Keratinocyte (primary cell): ENCODE data around the gene UBE2D3. TPM values are rescaled to one million over a fixed set of nuclear protein-coding genes. Genes with fewer than 3 reads are reported as not detected.

Experiments
- DNase-seq: peaks from one replicate; pipeline ENCODE4 v3.0.0-alpha.2; 2011; ENCODE audit warnings: low read depth, missing footprints, low spot score
- FAIRE-seq: peaks from 2 replicates; lab custom pipeline; 2011; peaks lifted over from hg19 to GRCh38; lab: Jason Lieb, UNC
- H2AFZ ChIP-seq: 2 replicates; pipeline ENCODE4 v1.6.0; 2012; ENCODE audit warnings: low read length, control low read depth, inconsistent platforms; ENCODE audit not compliant: control insufficient read depth
- H3K27ac ChIP-seq: 2 replicates; pipeline ENCODE4 v1.5.1; 2011; ENCODE audit warnings: low read length; ENCODE audit not compliant: control insufficient read depth, insufficient read depth
- H3K27me3 ChIP-seq: 3 replicates; pipeline ENCODE4 v1.6.0; 2011; ENCODE audit warnings: low read length; ENCODE audit not compliant: control insufficient read depth, insufficient read depth; ENCODE audit errors: extremely low read depth
- H3K36me3 ChIP-seq, 2 experiments: 2 replicates in 1 of 2; 3 replicates in 1 of 2; pipeline ENCODE4 v1.5.1; 2011; ENCODE audit warnings: low read length in 2 of 2, mild to moderate bottlenecking in 1 of 2; ENCODE audit not compliant: control insufficient read depth in 2 of 2, insufficient read depth in 2 of 2; ENCODE audit errors: extremely low read depth in 1 of 2
- H3K4me1 ChIP-seq: 3 replicates; pipeline ENCODE4 v1.5.1; 2011; ENCODE audit warnings: low read length; ENCODE audit not compliant: control insufficient read depth, insufficient read depth; ENCODE audit errors: extremely low read depth
- H3K4me2 ChIP-seq: 3 replicates; pipeline ENCODE4 v1.6.0; 2011; ENCODE audit warnings: low read depth, low read length; ENCODE audit not compliant: control insufficient read depth, insufficient read depth; ENCODE audit errors: extremely low read depth
- H3K4me3 ChIP-seq, 3 experiments: fragments of 200-600 bp in 1 of 3; sonication (generic) in 1 of 3; 2 replicates in 2 of 3; 3 replicates in 1 of 3; pipeline ENCODE4 v1.5.1; 2011 to 2016; ENCODE audit warnings: low read length in 3 of 3, mild to moderate bottlenecking in 3 of 3, control low read depth in 2 of 3, inconsistent platforms in 1 of 3, low read depth in 1 of 3, mixed read lengths in 1 of 3, mixed run types in 1 of 3, moderate library complexity in 1 of 3; ENCODE audit not compliant: control insufficient read depth in 2 of 3, insufficient read depth in 2 of 3; ENCODE audit errors: extremely low read depth in 1 of 3
- H3K79me2 ChIP-seq: 2 replicates; pipeline ENCODE4 v1.6.0; 2012; ENCODE audit warnings: low read length; ENCODE audit not compliant: control insufficient read depth, insufficient read depth
- H3K9ac ChIP-seq: 3 replicates; pipeline ENCODE4 v1.6.0; 2011; ENCODE audit warnings: low read length; ENCODE audit not compliant: control insufficient read depth, insufficient read depth; ENCODE audit errors: extremely low read depth
- H3K9me1 ChIP-seq: 3 replicates; pipeline ENCODE4 v1.6.0; 2011; ENCODE audit warnings: low read length; ENCODE audit not compliant: control insufficient read depth, insufficient read depth; ENCODE audit errors: extremely low read depth
- H3K9me3 ChIP-seq: 2 replicates; pipeline ENCODE4 v1.5.1; 2012; ENCODE audit warnings: low read depth, low read length; ENCODE audit not compliant: control insufficient read depth
- H4K20me1 ChIP-seq: 3 replicates; pipeline ENCODE4 v1.6.0; 2011; ENCODE audit warnings: low read length; ENCODE audit not compliant: control insufficient read depth, insufficient read depth; ENCODE audit errors: extremely low read depth
- EZH2 ChIP-seq: IDR thresholded peaks from one replicate; pipeline ENCODE4 v1.6.1; 2012; ENCODE audit warnings: inconsistent platforms, mild to moderate bottlenecking, low read length, moderate library complexity
- dilution Hi-C: fragments of 300-500 bp; cut with MboI; formaldehyde crosslinking; loops from one replicate; pipeline ENCODE4 v1.7.0; 2020; ENCODE audit warnings: low sequenced_read_pairs; ENCODE audit not compliant: extremely low pct_ligation_motif_present
- polyA plus RNA-seq, 5 experiments: library from polyadenylated mRNA; depleted of rRNA in 3 of 5; stranded (reverse) in 3 of 5; stranded (forward) in 1 of 5; unstranded in 1 of 5; fragments of >200 nt; gene quantifications; 1 replicate in 1 of 5; 2 replicates in 3 of 5; 3 replicates in 1 of 5; pipeline versions ENCODE4 v1.2.1 to v1.2.3, GENCODE V29; 2011 to 2012; ENCODE audit warnings: missing spikeins in 2 of 5, low read depth in 1 of 5, low replicate concordance in 1 of 5
- TF ChIP-seq, protein P1 (sequence below), 3 experiments: IDR thresholded peaks in 1 of 3; conservative IDR thresholded peaks in 1 of 3; optimal IDR thresholded peaks in 1 of 3; 2 replicates in 2 of 3; 3 replicates in 1 of 3; pipeline versions ENCODE3 to v1.5.1; 2011; ENCODE audit warnings: low read length in 3 of 3, mild to moderate bottlenecking in 3 of 3, moderate library complexity in 2 of 3, control low read depth in 1 of 3, inconsistent platforms in 1 of 3; ENCODE audit not compliant: insufficient read depth in 2 of 3; ENCODE audit errors: extremely low read depth in 1 of 3

UBE2D3 gene
- polyA plus RNA-seq, 1 donor (not counting 4 experiments of a cell fraction or from before 2014, with no cell fraction given), result 567 TPM

DNA sequence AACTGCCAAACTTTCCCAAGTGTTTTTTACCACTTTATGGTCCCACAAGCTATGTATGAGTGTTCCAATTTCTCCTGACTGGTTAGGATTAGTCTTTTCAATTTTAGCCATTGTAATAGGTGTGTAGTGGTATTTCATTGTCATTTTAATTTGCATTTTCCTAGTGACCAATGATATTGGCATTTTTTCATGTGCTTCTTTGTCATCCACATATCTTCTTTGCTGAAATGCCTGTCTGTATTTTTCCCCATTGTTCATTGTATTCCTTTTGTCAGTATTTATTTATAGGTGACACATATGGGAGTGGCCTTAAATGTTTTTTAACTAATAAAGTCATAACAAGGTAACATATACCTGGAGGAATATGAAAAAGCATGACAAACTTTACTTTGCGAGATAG lies 9.2 kb upstream of the UBE2D3 start:
- FAIRE-seq (peak; percentile 36), DNase-seq (no peak)
- H3K79me2 ChIP-seq, result no peaks in the 10 kb centered on the region
- no peak overlapping the region for H3K4me3 ChIP-seq
- dilution Hi-C loops, result no loop called here
- H3K9me1 ChIP-seq, result no peaks in the 10 kb centered on the region
- H3K9ac ChIP-seq, result no peak overlapping the region
- H2AFZ ChIP-seq, result no peak overlapping the region
- TF ChIP-seq, protein P1, sequence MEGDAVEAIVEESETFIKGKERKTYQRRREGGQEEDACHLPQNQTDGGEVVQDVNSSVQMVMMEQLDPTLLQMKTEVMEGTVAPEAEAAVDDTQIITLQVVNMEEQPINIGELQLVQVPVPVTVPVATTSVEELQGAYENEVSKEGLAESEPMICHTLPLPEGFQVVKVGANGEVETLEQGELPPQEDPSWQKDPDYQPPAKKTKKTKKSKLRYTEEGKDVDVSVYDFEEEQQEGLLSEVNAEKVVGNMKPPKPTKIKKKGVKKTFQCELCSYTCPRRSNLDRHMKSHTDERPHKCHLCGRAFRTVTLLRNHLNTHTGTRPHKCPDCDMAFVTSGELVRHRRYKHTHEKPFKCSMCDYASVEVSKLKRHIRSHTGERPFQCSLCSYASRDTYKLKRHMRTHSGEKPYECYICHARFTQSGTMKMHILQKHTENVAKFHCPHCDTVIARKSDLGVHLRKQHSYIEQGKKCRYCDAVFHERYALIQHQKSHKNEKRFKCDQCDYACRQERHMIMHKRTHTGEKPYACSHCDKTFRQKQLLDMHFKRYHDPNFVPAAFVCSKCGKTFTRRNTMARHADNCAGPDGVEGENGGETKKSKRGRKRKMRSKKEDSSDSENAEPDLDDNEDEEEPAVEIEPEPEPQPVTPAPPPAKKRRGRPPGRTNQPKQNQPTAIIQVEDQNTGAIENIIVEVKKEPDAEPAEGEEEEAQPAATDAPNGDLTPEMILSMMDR (optimal IDR thresholded peaks at IDR 0.05 in 1 of 3, IDR thresholded peaks at IDR 0.05 in 1 of 3, conservative IDR thresholded peaks at IDR 0.05 in 1 of 3; ENCODE audit: extremely low read depth in 1 of 3, insufficient read depth in 2 of 3, low read length in 3 of 3), result no peak
- TF ChIP-seq EZH2, result no peak
- no peaks in the 10 kb centered on the region for H3K4me1 ChIP-seq
- no peak overlapping the region for H3K4me2 ChIP-seq
- H3K27me3 ChIP-seq, result no peaks in the 10 kb centered on the region
- H3K9me3 ChIP-seq, result no peaks in the 10 kb centered on the region
- no peaks in the 10 kb centered on the region for H4K20me1 ChIP-seq
- H3K36me3 ChIP-seq, result no peaks in the 10 kb centered on the region
- H3K27ac ChIP-seq, result no peak overlapping the region

DNA sequence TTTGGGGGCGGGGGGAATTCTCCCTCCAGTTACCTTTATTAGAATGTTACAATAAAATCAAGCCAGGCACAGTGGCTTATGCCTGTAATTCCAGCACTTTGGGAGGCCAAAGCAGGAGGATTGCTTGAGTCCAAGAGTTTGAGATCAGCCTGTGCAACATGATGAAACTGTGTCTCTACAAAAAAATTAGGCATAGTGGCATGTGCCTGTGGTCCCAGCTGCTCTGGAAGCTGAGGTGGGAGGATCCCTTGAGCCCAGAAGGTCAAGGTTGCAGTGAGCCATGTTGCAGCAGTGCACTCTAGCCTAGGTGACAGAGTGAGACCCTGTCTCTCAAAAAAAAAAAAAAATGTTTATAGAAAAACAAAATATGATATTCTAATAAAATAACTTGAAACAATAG lies 5.3 kb upstream of the UBE2D3 start:
- H3K4me1 ChIP-seq, result peaks cover 11% of the 10 kb centered on the region
- DNase-seq (no peak), FAIRE-seq (no peak)
- no peak overlapping the region for H3K27ac ChIP-seq
- peaks cover 3% of the 10 kb centered on the region for H3K79me2 ChIP-seq
- TF ChIP-seq, protein P1 (optimal IDR thresholded peaks at IDR 0.05 in 1 of 3, IDR thresholded peaks at IDR 0.05 in 1 of 3, conservative IDR thresholded peaks at IDR 0.05 in 1 of 3; ENCODE audit: extremely low read depth in 1 of 3, insufficient read depth in 2 of 3, low read length in 3 of 3), result no peak
- no peak for TF ChIP-seq EZH2
- no peaks in the 10 kb centered on the region for H3K9me1 ChIP-seq
- dilution Hi-C loops, result no loop called here
- no peaks in the 10 kb centered on the region for H3K27me3 ChIP-seq
- H4K20me1 ChIP-seq, result no peaks in the 10 kb centered on the region
- H3K9me3 ChIP-seq, result no peaks in the 10 kb centered on the region
- no peak overlapping the region for H3K9ac ChIP-seq
- H2AFZ ChIP-seq, result no peak overlapping the region
- no peaks in the 10 kb centered on the region for H3K36me3 ChIP-seq
- no peak overlapping the region for H3K4me2 ChIP-seq
- H3K4me3 ChIP-seq, result no peak overlapping the region
